ENCODE data around the gene SLC37A1.
"Not testable (repeated sequence)": the region's sequence is repeated elsewhere in the genome, so short reads cannot be mapped to it uniquely, and the experiment has no call there.

Gene SLC37A1

DNA sequence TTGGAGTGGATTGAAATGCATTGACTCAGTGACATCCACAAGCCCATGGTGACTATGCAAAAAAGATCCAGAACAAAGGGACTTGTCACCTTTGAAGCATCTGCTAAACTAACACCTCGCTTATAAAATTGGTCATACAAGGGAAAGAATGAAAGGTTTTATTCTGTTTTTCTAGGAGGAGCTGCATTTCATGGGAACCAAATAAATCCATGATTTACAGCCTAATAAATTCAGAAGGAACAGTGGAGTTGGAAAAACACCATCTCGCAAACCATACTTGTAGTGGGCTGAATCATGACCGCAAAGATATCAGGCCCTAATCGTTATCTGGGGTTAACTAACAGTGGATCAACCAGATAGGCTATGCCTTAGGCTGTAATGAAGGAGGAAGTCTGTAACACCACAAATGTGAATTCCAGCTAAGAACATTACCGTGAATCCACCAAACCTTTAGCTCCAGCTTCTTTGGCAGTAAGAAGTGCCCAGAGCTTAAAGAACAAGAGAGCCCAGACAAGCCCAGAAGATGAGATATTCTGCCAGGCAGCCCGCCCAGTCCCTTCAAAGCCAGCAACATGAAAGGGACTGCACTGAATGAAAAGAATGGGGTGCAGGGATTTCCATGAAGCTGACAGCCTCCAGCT lies 45.0 kb upstream of the SLC37A1 start:
- no peak for ATAC-seq (ENCODE audit: insufficient read depth, low read depth)
- Histone ChIP-seq H3K36me3 (ENCODE audit: insufficient read depth, low read length) (no peaks in the 10 kb centered on the region), H3K4me1 (ENCODE audit: insufficient read depth, low read length) (peaks cover 24% of the 10 kb centered on the region), H3K4me3 (ENCODE audit: low read depth in 1 of 2, low read length in 2 of 2) (no peak overlapping the region), H3K27me3 (ENCODE audit: insufficient read depth, low read length, poor library complexity) (no peaks in the 10 kb centered on the region), H3K9ac (ENCODE audit: low read depth, low read length) (no peak overlapping the region), H2AFZ (ENCODE audit: low read depth, low read length) (no peak overlapping the region), H4K20me1 (ENCODE audit: insufficient read depth, low read length) (no peaks in the 10 kb centered on the region), H3K4me2 (ENCODE audit: insufficient read depth, low read length) (no peak overlapping the region), H3K79me2 (ENCODE audit: insufficient read depth, low read length) (no peaks in the 10 kb centered on the region), H3K9me3 (ENCODE audit: insufficient read depth, low read length, severe bottlenecking) (no peaks in the 10 kb centered on the region), H3K27ac (ENCODE audit: low read length) (no peak overlapping the region)
- no peak for TF ChIP-seq EZH2 (IDR thresholded peaks at IDR 0.05; ENCODE audit: borderline replicate concordance, low read depth, low read length, severe bottlenecking)
- TF ChIP-seq, protein P1, sequence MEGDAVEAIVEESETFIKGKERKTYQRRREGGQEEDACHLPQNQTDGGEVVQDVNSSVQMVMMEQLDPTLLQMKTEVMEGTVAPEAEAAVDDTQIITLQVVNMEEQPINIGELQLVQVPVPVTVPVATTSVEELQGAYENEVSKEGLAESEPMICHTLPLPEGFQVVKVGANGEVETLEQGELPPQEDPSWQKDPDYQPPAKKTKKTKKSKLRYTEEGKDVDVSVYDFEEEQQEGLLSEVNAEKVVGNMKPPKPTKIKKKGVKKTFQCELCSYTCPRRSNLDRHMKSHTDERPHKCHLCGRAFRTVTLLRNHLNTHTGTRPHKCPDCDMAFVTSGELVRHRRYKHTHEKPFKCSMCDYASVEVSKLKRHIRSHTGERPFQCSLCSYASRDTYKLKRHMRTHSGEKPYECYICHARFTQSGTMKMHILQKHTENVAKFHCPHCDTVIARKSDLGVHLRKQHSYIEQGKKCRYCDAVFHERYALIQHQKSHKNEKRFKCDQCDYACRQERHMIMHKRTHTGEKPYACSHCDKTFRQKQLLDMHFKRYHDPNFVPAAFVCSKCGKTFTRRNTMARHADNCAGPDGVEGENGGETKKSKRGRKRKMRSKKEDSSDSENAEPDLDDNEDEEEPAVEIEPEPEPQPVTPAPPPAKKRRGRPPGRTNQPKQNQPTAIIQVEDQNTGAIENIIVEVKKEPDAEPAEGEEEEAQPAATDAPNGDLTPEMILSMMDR (IDR thresholded peaks at IDR 0.05; ENCODE audit: borderline replicate concordance, extremely low read depth, low read length, poor library complexity, severe bottlenecking), result no peak
- DNase-seq, result no peak

DNA sequence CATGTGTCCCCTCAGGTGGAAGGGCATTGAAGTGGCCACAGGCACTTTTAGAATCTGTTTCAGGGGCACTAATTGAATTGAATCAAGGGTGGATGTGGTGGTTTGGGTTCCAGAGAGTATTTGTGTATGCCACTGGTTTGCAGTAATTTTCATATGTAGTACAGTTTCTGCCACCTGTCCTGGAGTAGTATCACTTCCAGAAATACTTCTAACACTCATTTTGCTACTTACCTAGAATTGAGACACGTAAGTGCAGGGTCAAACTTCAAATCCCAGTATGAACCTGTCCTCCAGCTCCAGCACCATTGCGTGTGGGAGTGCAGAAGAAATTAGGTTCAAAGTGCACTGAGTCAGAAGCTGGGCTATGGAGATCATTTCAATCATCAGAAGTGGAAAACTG lies 44.4 kb upstream of the SLC37A1 start:
- Histone ChIP-seq H3K36me3 (ENCODE audit: insufficient read depth, low read length) (no peaks in the 10 kb centered on the region), H3K27me3 (ENCODE audit: insufficient read depth, low read length, poor library complexity) (no peaks in the 10 kb centered on the region), H3K9me3 (ENCODE audit: insufficient read depth, low read length, severe bottlenecking) (no peaks in the 10 kb centered on the region), H3K4me2 (ENCODE audit: insufficient read depth, low read length) (no peak overlapping the region), H3K9ac (ENCODE audit: low read depth, low read length) (no peak overlapping the region), H3K27ac (ENCODE audit: low read length) (no peak overlapping the region), H4K20me1 (ENCODE audit: insufficient read depth, low read length) (no peaks in the 10 kb centered on the region), H2AFZ (ENCODE audit: low read depth, low read length) (no peak overlapping the region), H3K79me2 (ENCODE audit: insufficient read depth, low read length) (no peaks in the 10 kb centered on the region), H3K4me1 (ENCODE audit: insufficient read depth, low read length) (peaks cover 17% of the 10 kb centered on the region), H3K4me3 (ENCODE audit: low read depth in 1 of 2, low read length in 2 of 2) (no peak overlapping the region)
- DNase-seq (no peak), ATAC-seq (ENCODE audit: insufficient read depth, low read depth) (no peak)
- TF ChIP-seq, protein P1 (IDR thresholded peaks at IDR 0.05; ENCODE audit: borderline replicate concordance, extremely low read depth, low read length, poor library complexity, severe bottlenecking), result no peak
- no peak for TF ChIP-seq EZH2 (IDR thresholded peaks at IDR 0.05; ENCODE audit: borderline replicate concordance, low read depth, low read length, severe bottlenecking)

DNA sequence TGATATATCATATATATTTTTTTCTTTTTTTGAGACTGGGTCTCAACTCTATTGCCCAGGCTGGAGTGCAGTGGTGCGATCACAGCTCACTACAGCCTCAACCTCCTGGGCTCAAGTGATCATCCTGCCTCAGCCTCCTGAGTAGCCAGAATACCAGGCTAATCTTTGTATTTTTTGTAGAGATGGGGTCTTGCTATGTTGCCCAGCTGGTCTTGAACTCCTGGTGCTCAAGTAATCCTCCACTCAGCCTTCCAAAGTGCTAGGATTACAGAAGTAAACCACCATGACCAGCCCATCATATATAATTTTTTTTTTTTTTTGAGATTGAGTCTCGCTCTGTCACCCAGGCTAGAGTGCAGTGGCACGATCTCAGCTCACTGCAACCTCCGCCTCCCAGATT lies 43.9 kb upstream of the SLC37A1 start:
- not testable (repeated sequence) for H3K4me2 ChIP-seq (ENCODE audit: insufficient read depth, low read length); H4K20me1 ChIP-seq (ENCODE audit: insufficient read depth, low read length); H3K79me2 ChIP-seq (ENCODE audit: insufficient read depth, low read length); H2AFZ ChIP-seq (ENCODE audit: low read depth, low read length); H3K9me3 ChIP-seq (ENCODE audit: insufficient read depth, low read length, severe bottlenecking); H3K27ac ChIP-seq (ENCODE audit: low read length); H3K4me3 ChIP-seq (ENCODE audit: low read depth in 1 of 2, low read length in 2 of 2); DNase-seq; ATAC-seq (ENCODE audit: insufficient read depth, low read depth); H3K27me3 ChIP-seq (ENCODE audit: insufficient read depth, low read length, poor library complexity); H3K36me3 ChIP-seq (ENCODE audit: insufficient read depth, low read length); H3K9ac ChIP-seq (ENCODE audit: low read depth, low read length)
- H3K4me1 ChIP-seq (ENCODE audit: insufficient read depth, low read length), result peaks cover 12% of the 10 kb centered on the region

DNA sequence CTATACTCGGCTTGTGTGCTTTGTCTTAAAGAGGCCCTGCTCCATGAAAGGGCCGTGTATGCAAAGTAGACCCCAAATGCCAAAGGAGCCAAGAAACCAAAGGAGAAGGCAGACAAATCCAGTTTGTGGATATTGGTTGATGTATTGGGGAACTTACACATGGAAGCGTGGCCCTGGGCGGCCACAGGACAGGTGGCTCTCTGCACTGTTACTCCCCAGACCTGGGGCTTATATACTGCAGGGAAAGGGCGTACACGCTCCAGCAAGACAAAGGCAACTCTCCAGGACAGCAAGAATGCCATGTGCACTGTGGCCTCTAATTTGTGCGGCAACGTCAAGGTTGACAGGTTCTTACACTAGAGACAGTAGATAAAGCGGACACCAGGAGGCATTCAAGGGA lies 42.4 kb upstream of the SLC37A1 start:
- no peak overlapping the region for H3K27ac ChIP-seq (ENCODE audit: low read length)
- ATAC-seq (ENCODE audit: insufficient read depth, low read depth) (no peak), DNase-seq (no peak)
- H3K36me3 ChIP-seq (ENCODE audit: insufficient read depth, low read length), result no peaks in the 10 kb centered on the region
- no peak overlapping the region for H3K4me2 ChIP-seq (ENCODE audit: insufficient read depth, low read length)
- no peaks in the 10 kb centered on the region for H4K20me1 ChIP-seq (ENCODE audit: insufficient read depth, low read length)
- no peaks in the 10 kb centered on the region for H3K79me2 ChIP-seq (ENCODE audit: insufficient read depth, low read length)
- no peaks in the 10 kb centered on the region for H3K4me1 ChIP-seq (ENCODE audit: insufficient read depth, low read length)
- H2AFZ ChIP-seq (ENCODE audit: low read depth, low read length), result no peak overlapping the region
- no peak overlapping the region for H3K9ac ChIP-seq (ENCODE audit: low read depth, low read length)
- no peaks in the 10 kb centered on the region for H3K9me3 ChIP-seq (ENCODE audit: insufficient read depth, low read length, severe bottlenecking)
- TF ChIP-seq, protein P1 (IDR thresholded peaks at IDR 0.05; ENCODE audit: borderline replicate concordance, extremely low read depth, low read length, poor library complexity, severe bottlenecking), result no peak
- no peak for TF ChIP-seq EZH2 (IDR thresholded peaks at IDR 0.05; ENCODE audit: borderline replicate concordance, low read depth, low read length, severe bottlenecking)
- no peak overlapping the region for H3K4me3 ChIP-seq (ENCODE audit: low read depth in 1 of 2, low read length in 2 of 2)
- no peaks in the 10 kb centered on the region for H3K27me3 ChIP-seq (ENCODE audit: insufficient read depth, low read length, poor library complexity)
